ENCODE data around the gene NEDD4L.

DNA sequence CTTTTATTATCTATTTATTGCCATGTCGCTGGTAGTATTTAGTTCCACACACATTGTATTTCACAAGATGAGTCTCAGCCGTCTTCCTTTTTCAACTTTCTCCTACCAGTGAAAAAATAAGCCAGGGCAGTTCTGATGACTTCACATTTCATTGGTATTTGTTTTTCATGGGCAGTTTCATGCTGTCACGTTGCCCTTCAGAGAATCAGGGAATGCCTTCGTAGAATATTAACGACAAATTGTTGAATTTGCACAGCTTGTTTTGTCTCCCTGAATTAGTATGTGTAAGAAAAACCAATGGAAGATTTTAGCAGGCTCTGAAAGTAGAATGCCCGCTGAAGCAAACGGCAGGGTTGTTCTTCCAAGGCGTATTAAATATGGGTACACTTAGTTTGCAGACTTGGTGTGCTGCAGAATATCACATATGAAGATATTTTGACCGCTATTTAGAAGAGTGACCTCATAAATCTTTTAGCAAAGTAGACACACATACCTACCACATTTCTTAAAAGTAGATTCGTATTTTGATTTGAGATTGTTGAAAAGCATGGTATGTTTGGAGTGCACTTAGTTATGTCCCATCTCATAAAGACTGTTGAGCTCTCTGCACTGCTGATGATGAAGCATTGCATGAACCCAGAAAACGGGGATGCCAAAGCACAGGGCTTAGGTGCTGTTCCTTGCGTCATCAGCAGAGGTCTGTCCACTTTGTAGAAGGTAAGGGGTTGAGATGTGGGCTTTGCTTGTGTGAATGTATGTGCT, 2.9 kb downstream of the NEDD4L start:
- TF ChIP-seq, protein P1, sequence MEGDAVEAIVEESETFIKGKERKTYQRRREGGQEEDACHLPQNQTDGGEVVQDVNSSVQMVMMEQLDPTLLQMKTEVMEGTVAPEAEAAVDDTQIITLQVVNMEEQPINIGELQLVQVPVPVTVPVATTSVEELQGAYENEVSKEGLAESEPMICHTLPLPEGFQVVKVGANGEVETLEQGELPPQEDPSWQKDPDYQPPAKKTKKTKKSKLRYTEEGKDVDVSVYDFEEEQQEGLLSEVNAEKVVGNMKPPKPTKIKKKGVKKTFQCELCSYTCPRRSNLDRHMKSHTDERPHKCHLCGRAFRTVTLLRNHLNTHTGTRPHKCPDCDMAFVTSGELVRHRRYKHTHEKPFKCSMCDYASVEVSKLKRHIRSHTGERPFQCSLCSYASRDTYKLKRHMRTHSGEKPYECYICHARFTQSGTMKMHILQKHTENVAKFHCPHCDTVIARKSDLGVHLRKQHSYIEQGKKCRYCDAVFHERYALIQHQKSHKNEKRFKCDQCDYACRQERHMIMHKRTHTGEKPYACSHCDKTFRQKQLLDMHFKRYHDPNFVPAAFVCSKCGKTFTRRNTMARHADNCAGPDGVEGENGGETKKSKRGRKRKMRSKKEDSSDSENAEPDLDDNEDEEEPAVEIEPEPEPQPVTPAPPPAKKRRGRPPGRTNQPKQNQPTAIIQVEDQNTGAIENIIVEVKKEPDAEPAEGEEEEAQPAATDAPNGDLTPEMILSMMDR (conservative IDR thresholded peaks at IDR 0.05; ENCODE audit: low read length): no peak
- TF ChIP-seq EZH2phosphoT487 (IDR thresholded peaks at IDR 0.05; ENCODE audit: borderline replicate concordance, low read depth, low read length): no peak

Measured in OCI-LY7 (cell line).